Natural killer cell (primary cell): ENCODE data around the gene STEAP1B. TPM values are rescaled to one million over a fixed set of nuclear protein-coding genes. Genes with fewer than 3 reads are reported as not detected.

ENCODE experiments used
- ATAC-seq, 3 donors: fragments of 150-1000 bp in 2 of 3; fragments of 200-7000 bp in 1 of 3; cut with Tn5 transposase; 1 replicate in 1 of 3; 2 replicates in 2 of 3; pipeline ENCODE4 v1.10.0; 2021; ENCODE audit warnings: mild to moderate bottlenecking in 2 of 3, moderate library complexity in 2 of 3
- DNase-seq, 2 donors: peaks; one replicate each; pipeline versions ENCODE4 v3.0.0 to v3.0.0-alpha.2; 2013 to 2021; ENCODE audit warnings: mixed read lengths in 1 of 2
- H3K27ac ChIP-seq: one replicate; pipeline ENCODE4 v1.5.1; 2013; ENCODE audit warnings: mild to moderate bottlenecking, low read length
- H3K27me3 ChIP-seq: one replicate; pipeline ENCODE4 v1.6.1; 2013; ENCODE audit warnings: low read length; ENCODE audit not compliant: control insufficient read depth, insufficient read depth
- H3K36me3 ChIP-seq: one replicate; pipeline ENCODE4 v1.6.1; 2013; ENCODE audit warnings: low read length; ENCODE audit not compliant: control insufficient read depth, insufficient read depth
- H3K4me1 ChIP-seq: one replicate; pipeline ENCODE4 v1.6.1; 2013; ENCODE audit warnings: low read length; ENCODE audit not compliant: control insufficient read depth, insufficient read depth
- H3K4me3 ChIP-seq: one replicate; pipeline ENCODE4 v1.5.1; 2013; ENCODE audit warnings: low read length
- H3K9me3 ChIP-seq: one replicate; pipeline ENCODE4 v1.6.1; 2013; ENCODE audit warnings: low read length; ENCODE audit not compliant: control insufficient read depth, insufficient read depth
- H3K27ac Mint-ChIP-seq, 2 donors: one replicate each; pipeline ENCODE4 v1.8.0; 2022; ENCODE audit warnings: mild to moderate bottlenecking in 2 of 2, mixed read lengths in 2 of 2, moderate library complexity in 1 of 2
- H3K27me3 Mint-ChIP-seq, 2 donors: one replicate each; pipeline ENCODE4 v1.8.0; 2022; ENCODE audit warnings: low read depth in 2 of 2, mixed read lengths in 2 of 2
- H3K36me3 Mint-ChIP-seq: one replicate; pipeline ENCODE4 v1.8.0; 2022; ENCODE audit warnings: mixed read lengths
- H3K4me1 Mint-ChIP-seq, 2 donors: one replicate each; pipeline ENCODE4 v1.8.0; 2022; ENCODE audit warnings: mixed read lengths in 2 of 2
- H3K4me3 Mint-ChIP-seq: one replicate; pipeline ENCODE4 v1.8.0; 2022; ENCODE audit warnings: mild to moderate bottlenecking, moderate library complexity, mixed read lengths
- H3K9me3 Mint-ChIP-seq, 2 donors: one replicate each; pipeline ENCODE4 v1.8.0; 2022; ENCODE audit warnings: mixed read lengths in 2 of 2
- CTCF ChIP-seq: fragments of 200-600 bp; IDR thresholded peaks from one replicate; pipeline ENCODE4 v1.8.0; 2022; ENCODE audit warnings: antibody characterized with exemption
- WGBS: methylation state at CpG from one replicate; pipeline ENCODE4 v1.1.7; 2013; ENCODE audit warnings: missing lambda C conversion rate; ENCODE audit not compliant: insufficient coverage; 5-methylcytosine and 5-hydroxymethylcytosine counted together
- intact Hi-C: fragments of 100-400 bp; cut with micrococcal nuclease; formaldehyde crosslinking; loops from one replicate; pipeline ENCODE4 v1.14.2; 2022
- total RNA-seq, 4 donors: library from RNA; stranded (reverse); fragments of 120-200 nt in 1 of 4; gene quantifications; one replicate each; pipeline versions ENCODE4 v1.2.3 to v1.2.4, GENCODE V29; 2013 to 2022

The STEAP1B gene
- total RNA-seq, 3 donors from 2014 or later (not counting 1 experiment from before 2014, with no cell fraction given), result 0.31 TPM; not detected in 2

GRCh38 chr7:22380333-22380732, 119.7 kb downstream of the STEAP1B start:
- Mint-ChIP-seq H3K27me3 (peaks cover 0 to 8% of the 10 kb centered on the region in 2 donors), H3K9me3 (no peaks in the 10 kb centered on the region), H3K27ac (no peak overlapping the region), H3K36me3 (no peaks in the 10 kb centered on the region), H3K4me3 (no peak overlapping the region), H3K4me1 (no peaks in the 10 kb centered on the region)
- no peak for DNase-seq
- no peaks in the 10 kb centered on the region for H3K9me3 ChIP-seq
- H3K36me3 ChIP-seq, result no peaks in the 10 kb centered on the region
- intact Hi-C loops, result no loop called here
- TF ChIP-seq CTCF, result no peak
- no peaks in the 10 kb centered on the region for H3K4me1 ChIP-seq
- H3K4me3 ChIP-seq, result no peak overlapping the region
- WGBS, result 100% methylated on average over 1 of the region's 2 CpGs
- no peak overlapping the region for H3K27ac ChIP-seq
- ATAC-seq, result no peak
- no peaks in the 10 kb centered on the region for H3K27me3 ChIP-seq

DNA sequence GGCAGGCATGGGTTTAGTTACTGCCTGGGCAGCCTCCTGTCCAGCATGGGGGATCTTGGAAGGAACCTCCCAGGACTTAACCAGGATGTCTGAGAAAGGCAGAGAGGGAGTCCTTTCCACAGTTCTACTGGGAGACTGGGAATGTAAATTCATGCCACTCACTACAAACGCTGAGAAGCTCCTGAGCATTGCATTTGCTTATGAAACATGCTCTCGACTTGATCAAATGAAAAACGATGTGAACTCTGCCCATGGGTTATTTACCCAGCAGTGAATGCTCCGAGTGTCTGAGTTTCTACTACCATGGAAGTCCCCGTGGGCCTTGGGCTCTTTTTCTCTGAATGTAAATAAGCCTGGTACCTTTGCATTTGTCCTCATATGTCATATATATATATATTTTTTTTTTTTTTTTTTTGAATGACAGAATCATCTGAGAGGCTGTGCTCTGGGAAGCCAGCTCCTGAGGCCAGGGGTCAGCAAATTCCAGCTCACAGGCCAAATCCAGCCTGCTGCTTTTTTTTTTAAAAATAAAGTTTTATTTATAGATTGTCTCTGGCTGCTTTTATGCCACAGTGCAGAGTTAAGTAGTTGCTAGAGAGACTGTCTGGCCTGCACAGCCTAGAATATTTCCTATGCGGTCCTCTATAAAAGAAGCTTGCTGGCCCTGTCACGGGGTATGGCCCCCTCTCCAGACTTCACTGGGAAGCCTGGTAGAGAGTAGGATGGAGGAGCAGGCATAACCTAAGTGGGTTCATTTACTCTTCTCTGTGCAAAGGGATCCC, 121.6 kb downstream of the STEAP1B start:
- intact Hi-C loops, result no loop called here
- WGBS, result 95% methylated on average over 7 of the region's 7 CpGs
- no peaks in the 10 kb centered on the region for H3K27me3 ChIP-seq
- no peak for DNase-seq
- no peaks in the 10 kb centered on the region for H3K36me3 ChIP-seq
- Mint-ChIP-seq H3K27me3 (peaks cover 0 to 8% of the 10 kb centered on the region in 2 donors), H3K9me3 (no peaks in the 10 kb centered on the region), H3K4me1 (no peaks in the 10 kb centered on the region), H3K4me3 (no peak overlapping the region), H3K36me3 (no peaks in the 10 kb centered on the region), H3K27ac (no peak overlapping the region)
- ATAC-seq, result no peak
- no peak for TF ChIP-seq CTCF
- no peaks in the 10 kb centered on the region for H3K4me1 ChIP-seq
- H3K4me3 ChIP-seq, result no peak overlapping the region
- no peak overlapping the region for H3K27ac ChIP-seq
- no peaks in the 10 kb centered on the region for H3K9me3 ChIP-seq

- intact Hi-C loops, result no loop called here
- Mint-ChIP-seq H3K27ac (no peak overlapping the region), H3K4me1 (no peaks in the 10 kb centered on the region), H3K36me3 (no peaks in the 10 kb centered on the region), H3K4me3 (no peak overlapping the region), H3K9me3 (no peaks in the 10 kb centered on the region), H3K27me3 (peaks cover 0 to 8% of the 10 kb centered on the region in 2 donors)
- 85% methylated on average over 2 of the region's 2 CpGs for WGBS
- H3K4me3 ChIP-seq, result no peak overlapping the region
- H3K27ac ChIP-seq, result no peak overlapping the region
- DNase-seq (no peak), ATAC-seq (no peak)
- no peaks in the 10 kb centered on the region for H3K36me3 ChIP-seq
- H3K27me3 ChIP-seq, result no peaks in the 10 kb centered on the region
- no peak for TF ChIP-seq CTCF
- no peaks in the 10 kb centered on the region for H3K4me1 ChIP-seq
- H3K9me3 ChIP-seq, result no peaks in the 10 kb centered on the region
These were observed 122.3 kb downstream of the STEAP1B start for GRCh38 chr7:22377703-22378102.
